CD4-positive, alpha-beta T cell treated with Interleukin-4 for 1 hour (primary cell): Measurements from ENCODE around the gene ZNF662.
"Not testable (repeated sequence)": the region's sequence is repeated elsewhere in the genome, so short reads cannot be mapped to it uniquely, and the experiment has no call there.

Source experiments
- DNase-seq, 2 donors: peaks; one replicate each; pipeline ENCODE4 v3.0.0-alpha.2; 2020 to 2022

ZNF662 gene

DNA sequence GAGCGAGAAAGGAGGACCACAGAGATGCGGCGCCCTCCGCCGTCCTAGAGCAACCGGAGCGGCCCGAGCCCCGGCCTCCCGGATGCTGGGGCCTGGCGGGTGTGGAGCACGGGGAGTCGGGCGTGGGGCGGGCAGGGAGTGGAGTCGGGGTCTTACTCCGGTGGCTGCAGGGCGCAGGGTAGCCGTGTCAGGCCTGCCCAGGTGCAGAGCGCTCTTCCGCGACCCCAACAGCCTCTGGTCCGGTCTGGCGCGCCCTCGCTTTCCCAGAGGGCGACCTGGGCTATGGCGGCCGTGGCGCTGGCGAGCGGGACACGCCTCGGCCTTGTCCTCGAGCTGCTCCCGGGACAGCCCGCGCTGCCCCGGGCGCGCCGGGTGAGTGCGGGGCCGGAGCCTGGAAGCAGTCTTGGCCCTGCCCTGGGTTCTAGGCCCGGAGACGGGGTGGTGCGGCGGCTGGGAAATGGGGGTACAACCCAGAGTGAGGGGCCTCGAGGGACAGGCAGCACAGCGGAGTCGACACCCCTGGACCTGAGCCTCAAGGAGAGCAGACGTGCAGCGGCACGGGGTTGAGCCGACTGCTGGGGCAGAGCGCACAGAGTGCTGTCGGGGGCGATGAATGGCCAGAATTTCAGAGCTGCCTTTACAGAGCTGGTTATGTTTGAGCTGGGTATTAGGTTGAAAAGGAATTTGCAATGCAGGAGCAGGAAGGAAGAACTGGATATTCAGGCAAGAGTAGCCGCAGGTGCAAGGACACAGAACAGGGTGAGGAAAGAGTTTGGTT, at the start of gene ZNF662:
Gene ZNF662, plus strand, starts transcription at position 73 of the 778 bp plus-strand sequence. CDS start 1,973 bp downstream, outside the sequence.
- DNase-seq: peak in 1 of 2 donors; percentile 6

DNA sequence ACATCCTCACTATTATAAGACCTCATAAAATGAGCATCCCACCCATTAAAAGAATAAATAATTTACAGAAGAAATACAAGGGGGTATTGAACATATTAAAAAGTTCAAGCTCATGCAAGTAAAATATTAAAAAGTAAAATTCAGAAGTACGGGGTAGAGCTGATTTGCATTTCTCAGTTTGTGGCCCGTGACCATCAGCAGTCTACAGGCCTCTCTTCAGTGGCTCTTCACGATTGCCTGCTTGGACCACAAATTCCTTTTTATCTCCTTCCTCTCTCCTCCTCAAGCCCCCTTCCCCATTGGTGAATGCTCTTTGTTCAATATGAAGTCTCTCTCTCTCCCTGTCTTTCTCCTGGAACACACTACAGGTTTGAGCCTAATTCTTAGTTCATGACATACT, 49.4 kb upstream of the ZNF662 start:
- DNase-seq: no peak

DNA sequence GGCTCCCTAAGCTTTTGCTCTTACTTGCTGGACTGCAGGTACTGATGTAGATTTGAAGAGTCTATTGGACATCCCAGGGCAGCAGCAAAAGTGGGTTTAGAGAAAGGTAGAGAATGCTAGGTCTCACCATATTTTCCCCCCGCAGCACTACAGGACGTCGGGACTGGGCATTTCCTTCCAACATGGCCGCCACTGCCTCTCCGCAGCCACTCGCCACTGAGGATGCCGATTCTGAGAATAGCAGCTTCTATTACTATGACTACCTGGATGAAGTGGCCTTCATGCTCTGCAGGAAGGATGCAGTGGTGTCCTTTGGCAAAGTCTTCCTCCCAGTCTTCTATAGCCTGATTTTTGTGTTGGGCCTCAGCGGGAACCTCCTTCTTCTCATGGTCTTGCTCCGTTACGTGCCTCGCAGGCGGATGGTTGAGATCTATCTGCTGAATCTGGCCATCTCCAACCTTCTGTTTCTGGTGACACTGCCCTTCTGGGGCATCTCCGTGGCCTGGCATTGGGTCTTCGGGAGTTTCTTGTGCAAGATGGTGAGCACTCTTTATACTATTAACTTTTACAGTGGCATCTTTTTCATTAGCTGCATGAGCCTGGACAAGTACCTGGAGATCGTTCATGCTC, 41.5 kb upstream of the ZNF662 start:
- DNase-seq: no peak

DNA sequence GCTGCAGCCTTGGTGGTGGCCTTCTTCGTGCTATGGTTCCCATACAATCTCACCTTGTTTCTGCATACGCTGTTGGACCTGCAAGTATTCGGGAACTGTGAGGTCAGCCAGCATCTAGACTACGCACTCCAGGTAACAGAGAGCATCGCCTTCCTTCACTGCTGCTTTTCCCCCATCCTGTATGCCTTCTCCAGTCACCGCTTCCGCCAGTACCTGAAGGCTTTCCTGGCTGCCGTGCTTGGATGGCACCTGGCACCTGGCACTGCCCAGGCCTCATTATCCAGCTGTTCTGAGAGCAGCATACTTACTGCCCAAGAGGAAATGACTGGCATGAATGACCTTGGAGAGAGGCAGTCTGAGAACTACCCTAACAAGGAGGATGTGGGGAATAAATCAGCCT, 40.7 kb upstream of the ZNF662 start:
- no peak for DNase-seq

DNA sequence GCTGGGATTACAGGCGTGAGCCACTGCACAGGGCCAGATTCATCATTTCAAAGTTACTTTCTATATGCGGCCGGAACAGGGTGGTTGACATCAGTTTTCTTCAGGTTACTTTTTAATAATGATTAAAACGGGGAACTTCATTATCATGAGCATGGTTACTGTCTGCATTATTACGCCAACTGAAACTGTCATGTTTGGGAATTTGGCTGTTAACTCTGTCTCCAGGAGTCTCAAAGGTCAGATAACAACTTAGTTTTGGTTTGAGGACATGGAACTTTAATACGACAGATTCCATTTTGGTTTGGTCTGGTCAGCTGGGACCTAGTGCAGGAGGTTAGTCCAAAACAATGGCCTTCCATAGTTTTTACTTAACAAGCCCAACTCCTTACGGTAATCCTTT, 38.8 kb upstream of the ZNF662 start:
- no peak for DNase-seq

DNA sequence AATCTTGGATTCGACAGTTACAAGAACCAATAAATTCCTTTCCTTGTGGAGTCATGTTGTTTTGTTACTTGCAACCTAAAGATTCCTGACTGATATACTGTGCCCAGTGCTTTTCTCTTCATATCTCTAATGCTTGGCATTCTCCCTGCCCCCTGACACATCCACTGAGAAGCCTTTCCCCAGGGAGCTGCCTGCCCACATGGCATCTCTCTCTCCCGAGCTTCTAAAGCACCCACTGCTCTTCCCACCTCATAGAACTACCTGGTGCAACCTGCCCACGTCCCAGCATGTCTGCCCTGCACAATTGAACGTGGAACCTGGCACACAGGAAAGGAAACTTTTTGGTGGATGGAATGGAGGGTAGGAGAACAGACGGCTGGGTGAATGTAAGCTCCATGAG, 37.1 kb upstream of the ZNF662 start:
- DNase-seq: no peak

DNA sequence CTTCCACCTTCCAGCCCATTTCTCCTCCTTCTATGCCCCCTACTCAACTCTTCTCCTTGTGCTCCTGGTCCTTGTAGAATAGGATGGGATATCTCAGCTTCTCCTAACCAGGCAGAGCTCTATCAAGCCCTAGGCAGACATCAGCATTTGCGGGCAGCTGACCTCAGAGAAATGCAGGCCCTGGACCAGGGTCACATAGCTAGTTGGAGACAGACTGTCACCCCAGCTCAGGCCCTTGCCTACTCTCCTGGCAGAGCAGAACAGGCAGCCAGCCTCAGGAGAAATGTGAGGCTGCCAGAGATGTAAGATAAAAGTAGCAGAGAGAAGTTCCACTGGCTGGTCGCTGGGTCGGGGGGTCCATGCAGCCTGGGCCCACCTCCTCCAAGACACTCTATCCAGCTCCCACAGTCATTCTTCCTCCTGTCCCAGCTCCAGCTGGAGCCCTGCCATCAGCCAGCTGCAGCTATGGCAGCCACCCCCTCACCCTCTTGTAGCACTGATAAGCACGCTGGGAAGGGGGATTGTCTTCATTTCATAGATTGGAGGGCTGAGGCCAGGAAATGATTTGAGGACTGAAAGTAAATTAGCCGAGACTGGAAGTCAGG, 34.2 kb upstream of the ZNF662 start:
- no peak for DNase-seq

DNA sequence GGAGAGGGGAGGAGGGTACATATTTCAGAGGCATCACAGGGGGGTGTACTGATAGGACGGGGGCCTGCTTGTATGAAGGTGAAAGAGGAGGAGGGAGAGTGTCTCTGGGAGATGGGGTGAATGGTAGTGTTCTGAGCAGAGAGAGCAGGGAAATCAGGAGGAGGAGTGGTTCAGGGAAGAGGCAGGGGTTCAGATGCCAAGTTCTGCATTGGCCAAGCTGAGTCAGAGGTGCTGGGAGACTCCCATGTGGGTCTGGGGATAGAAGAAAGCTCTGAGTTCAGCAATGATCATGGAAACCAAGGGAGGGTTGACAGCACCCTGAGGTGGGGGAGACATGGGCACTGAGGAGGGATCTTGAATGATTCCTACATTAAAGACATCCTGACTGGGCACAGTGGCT, 33.2 kb upstream of the ZNF662 start:
- no peak for DNase-seq

DNA sequence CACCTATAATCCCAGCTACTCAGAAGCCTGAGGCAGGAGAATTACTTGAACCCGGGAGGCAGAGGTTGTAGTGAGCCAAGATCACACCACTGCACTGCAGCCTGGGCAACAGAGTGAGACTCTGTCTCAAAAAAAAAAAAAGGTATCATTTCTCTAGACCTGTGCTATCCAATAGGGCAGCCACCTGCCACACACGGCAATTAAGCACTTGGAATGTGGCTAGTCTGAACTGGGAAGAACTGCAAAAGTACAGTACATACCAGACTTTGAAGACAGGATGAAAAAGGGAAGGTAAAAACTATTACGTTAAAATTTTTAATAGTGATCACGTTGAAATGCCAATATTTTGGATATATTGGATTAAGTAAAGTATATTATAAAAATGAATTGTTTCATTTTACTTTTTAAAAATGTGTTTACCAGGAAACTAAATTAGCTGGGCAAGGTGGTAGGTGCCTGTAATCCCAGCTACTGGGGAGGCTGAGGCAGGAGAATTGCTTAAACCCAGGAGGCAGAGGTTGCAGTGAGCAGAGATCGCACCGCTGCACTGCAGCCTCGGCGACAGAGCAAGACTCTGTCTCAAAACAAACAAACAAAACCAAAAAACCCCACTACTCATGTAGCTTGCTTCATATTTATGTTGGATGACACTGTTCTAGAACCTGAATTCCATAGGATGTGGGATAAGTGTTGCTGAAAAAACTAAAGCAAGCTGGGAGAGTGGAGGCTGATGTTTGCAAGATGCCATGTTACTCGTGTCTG, 32.5 kb upstream of the ZNF662 start:
- DNase-seq: no peak

DNA sequence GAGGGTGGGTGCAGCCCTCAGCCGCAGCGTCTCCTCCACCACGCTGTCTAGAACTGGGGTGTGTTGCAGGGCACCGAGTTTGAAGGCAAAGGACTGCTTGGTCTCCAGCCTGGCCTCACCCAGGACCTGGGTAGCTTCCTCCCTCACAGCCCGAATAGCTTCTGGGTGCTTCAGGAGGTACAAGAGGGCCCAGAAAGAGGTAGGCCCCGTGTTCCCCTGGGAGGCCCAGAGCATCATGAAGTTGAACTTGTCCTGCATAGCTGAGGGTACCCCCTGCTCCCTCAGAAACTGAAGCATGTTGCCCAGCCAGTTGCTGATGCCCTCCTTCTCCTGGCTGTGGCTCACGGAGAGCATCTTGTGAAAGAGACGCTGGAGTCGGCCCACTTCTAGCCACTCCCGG, 31.2 kb upstream of the ZNF662 start:
- no peak for DNase-seq

DNA sequence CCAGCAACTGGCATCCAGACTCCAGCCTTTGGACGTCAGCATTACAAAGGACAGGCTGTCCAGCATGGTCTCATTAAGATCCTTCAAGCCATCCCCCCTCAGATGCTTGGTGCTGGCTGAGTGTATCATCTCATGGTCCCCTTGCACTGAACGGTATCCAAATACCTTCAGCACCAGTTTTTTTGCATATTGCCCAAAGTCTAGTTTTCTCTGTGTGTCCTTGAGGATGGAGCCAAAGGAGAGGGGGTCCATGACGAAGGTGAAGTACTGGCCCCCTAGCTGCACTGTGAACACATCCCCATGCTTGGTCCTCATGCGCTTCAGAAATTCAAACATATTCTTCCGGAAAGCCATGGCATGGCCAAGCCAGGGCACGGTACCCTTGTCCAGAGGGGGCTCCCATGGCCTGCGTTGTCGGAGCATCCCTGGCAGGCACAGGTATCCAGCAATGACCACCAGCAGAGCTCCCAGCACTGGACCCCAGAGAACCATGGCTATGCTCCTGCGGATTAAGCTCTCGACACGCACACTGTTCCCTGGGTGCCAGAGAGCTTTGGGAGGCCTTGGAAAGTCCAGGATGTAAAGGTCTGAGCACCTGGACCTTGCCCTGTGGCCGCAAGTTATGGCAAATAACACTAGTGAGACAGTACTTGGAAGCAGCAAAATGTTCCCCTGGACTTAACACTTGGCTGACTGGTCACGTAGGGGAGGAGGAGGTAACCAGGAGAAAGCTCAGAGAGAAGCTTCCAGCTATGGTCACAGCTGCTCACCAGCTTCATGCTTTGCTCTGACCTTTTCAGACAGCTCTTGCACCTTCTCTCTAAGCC, 30.4 kb upstream of the ZNF662 start, which contains the start of gene CYP8B1:
Gene CYP8B1, minus strand, starts transcription at position 555 of the 827 bp plus-strand sequence. Its CDS starts 63 bp downstream, at position 492.
- DNase-seq: no peak

DNA sequence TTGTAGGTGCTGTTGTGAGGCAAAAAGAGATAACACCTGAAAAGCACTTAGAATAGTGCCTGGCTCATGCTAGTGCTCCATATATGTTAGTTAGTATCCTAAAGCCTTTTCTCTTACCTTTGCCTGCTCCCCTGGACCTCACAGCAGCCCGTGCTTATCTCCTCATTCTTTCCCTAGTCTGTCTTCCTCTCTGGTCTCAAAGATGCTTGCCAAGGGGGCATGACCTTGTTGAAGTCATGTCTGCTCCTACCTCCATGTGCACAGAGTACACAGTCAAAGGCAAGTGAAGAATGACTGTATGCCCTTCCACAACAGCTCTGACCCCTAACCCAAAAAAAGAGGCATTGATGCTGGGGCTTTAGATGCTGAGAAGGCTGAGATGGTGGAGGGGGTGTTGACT, 29.5 kb upstream of the ZNF662 start:
- DNase-seq: no peak

DNA sequence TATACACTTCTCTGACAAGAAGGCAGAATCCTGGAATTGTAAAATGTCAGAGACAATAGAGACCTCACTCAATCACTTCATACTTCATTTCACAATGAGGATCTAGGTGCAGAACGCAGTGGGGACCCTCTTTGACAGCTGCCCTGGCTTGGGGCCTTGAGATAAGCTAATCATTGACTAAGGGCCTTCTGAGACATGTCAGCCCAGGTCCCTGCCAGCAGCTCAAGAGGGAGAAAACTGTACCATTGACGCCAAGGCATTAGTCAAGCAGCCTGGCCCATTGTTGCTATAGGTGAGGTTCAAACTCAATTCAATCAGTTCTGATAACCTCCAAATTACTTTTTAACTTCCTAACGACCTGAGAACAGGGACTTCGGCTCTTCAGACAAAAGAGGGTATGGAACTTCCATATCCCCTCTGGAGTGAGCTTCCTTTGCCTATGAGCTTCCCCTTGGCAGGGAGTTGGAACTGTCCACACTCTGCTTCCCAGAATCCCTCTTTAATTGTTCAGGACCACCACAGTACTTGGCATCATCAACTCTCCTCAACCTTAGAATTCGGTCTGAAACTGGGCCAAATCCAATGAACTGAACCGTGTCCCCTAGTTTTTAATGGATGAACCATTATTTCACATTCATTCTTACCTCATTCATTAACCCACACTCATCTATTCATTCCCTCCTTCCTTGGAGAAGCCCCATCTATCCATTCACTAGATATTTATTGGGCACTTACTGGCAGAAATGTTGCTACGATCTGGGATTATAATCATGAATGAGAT, 28.8 kb upstream of the ZNF662 start:
- no peak for DNase-seq

DNA sequence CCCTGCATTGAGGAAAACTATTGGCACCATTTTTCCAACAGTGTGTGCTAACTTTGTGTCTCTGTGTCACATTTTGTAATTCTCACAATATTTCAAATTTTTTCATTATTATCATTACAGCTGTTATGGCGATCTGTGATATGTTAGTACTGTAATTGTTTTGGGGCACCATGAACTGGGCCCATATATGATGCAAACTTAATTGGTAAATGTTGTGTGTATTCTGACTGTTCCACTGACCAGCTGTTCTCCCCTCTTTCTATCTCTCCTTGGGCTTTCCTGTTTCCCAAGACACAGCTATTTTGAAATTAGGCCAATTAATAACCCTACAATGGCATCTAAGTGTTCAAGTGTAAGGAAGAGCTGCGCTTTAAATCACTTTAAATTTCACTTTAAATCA, 28.1 kb upstream of the ZNF662 start:
- DNase-seq: no peak

DNA sequence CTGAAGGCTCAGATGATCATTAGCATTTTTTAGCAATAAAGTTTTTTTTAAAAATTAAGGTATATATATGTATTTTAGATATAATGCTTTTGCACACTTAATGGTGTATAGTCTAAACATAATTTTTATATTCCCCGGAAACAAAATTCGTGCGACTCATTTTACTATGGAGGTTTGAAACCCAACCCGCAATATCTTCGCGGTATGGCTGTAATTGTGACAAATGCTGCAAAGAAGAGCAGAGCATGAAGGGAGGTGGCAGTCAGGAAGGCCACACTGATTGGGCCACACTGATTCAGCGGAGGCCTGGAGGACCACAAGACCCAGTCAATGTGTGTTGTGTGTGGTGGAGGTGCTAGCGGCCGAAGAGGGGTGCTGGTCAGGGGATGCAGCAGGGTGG, 25.8 kb upstream of the ZNF662 start:
- no peak for DNase-seq

DNA sequence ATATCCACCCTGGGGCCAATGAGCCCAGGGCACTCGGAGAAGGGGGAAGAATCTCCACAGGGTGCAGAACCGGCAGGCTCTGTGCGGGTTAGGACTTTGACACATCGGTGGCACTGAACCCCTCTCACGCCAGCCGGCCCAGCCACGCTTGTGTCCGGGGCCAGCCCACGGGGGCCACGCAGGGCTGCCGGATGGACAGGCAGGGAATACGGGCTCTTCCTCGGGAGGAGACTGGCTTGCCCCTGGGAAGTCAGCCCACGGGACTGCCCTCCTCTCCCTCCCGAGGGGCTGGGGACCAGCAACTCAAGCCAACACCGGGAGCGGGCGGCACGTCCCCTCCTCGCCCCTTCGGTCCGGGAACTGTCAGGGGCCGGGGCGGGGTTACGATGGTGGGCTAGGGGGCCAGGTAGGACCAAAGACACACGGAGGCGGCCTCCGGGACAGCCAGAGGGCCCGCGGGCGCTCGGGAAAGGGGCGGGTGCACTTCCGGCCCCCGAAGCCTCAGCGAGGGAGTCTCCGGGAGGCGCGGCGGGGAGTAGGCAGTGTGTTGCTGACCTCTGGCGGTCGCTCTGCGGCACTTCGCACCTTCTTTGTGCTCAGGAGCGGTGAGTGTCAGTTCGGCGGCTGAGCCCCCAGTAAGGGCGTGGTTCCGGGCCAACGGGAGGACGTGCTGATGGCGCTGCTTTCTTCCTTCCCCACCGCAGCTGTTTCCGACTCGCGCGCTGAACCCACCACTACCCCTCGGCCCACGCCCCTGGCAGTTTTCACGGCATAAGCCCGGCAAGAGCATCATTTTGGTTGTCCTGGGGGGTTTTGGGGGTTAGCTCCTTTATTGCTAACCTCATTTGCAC, 25.1 kb upstream of the ZNF662 start:
- DNase-seq: peak; percentile 90 to 91

DNA sequence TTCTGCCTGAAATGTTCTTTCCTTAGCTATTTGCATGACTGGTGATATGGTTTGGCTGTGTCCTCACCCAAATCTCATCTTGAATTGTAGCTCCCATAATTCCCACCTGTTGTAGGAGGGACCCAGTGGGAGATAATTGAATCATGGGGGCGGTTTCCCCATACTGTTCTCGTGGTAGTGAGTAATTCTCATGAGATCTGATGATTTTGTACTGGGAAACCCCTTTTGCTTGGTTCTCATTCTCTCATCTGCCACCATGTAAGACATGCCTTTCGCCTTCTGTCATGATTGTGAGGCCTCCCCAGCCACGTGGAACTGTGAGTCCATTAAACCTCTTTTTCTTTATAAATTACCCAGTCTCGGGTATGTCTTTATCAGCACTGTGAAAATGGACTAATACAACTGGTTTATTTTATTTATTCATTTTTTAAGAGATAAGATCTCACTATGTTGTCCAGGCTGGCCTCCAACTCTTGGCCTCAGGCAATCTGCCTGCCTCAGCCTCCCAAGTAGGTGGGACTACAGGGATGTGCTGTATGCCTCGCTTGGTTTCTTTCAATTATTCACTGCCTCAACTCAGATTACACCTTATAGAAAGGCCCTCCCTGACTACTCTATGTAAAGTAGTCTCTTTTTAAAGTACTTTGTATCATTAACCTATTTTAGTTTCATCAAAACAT, 22.6 kb upstream of the ZNF662 start:
- not testable (repeated sequence) for DNase-seq

DNA sequence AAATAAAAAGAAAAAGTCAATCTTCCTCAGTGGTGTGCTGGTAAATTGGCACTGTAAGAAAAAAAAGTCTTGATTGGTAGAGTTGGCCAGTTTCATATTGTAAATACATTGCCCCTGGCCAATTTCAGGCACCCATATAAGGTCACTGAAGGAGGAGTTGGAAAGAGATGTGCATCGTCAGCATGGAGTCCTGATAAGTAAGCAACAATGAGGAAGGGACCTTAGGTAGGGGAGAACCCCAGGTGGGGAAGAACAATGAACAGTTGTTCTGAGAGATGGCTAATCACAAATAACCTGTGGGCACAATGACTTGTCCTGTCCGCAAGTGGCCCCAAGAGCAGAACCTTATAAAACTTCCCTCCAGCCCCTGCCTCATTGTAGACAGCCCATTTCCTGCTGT, 21.6 kb upstream of the ZNF662 start:
- no peak for DNase-seq

DNA sequence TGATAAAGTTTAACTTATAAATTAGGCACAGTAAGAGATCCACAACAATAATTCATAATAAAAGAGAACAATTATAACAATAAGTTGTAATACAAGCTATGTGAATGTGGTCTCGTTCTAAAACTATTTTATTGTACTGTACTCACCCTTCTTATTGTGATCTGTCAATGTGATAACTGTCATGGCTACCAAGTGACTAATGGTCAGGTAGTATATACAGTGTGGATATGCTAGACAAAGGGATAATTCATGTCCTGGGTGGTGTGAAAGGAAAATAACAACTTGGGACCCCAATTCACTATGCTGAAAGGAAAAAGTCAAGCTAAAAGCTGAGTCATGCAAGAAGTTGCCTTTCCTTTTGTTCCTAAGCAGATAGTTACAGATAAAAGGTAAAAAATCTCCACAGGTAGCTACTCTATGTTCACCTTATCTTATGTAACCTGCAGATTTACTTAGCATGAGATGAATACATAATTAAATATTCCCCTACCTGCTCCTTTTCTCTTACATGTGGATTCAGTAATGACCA, 19.6 kb upstream of the ZNF662 start:
- DNase-seq: no peak

DNA sequence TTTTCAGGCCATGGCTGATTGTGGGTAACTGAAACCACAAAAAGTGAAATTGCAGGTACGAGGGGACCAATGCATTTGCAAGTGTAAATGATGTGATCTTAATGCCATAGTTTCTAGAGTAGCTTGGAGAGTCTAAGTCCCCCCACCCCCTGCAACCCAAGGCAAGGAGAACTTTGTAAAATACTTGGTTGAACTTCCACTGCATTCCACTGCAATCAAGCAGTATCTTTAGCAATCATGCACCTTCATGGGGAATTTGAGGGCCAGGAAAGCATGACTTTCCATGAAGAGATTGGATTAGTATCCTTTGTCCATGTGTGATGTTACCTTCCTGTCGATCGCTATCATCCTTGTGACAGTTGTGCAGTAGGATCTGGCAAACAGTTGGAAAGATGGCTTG, 18.9 kb upstream of the ZNF662 start:
- DNase-seq: no peak
